ENCODE measurements around the gene TOM1L1.

The TOM1L1 gene

DNA sequence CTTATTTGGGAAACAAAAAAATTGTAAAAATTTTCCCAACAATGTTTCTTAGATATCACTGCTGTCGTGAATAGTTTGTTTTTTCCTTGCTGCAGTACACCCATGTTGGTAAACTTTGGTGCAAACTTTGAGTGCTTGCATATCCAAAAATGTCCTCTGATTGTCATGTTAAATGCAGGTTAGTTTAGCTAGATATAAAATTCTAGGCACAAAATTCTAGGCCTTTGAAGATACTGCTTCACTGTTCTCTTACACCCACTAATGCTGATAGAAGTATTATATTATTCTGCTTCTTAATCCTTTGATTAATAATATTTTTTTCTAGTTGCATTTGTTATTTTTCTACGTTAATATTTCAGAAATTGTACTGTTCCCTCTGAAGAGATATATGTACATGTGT, 16.1 kb downstream of the TOM1L1 start:
- H3K4me1 Mint-ChIP-seq, result no peaks in the 10 kb centered on the region

DNA sequence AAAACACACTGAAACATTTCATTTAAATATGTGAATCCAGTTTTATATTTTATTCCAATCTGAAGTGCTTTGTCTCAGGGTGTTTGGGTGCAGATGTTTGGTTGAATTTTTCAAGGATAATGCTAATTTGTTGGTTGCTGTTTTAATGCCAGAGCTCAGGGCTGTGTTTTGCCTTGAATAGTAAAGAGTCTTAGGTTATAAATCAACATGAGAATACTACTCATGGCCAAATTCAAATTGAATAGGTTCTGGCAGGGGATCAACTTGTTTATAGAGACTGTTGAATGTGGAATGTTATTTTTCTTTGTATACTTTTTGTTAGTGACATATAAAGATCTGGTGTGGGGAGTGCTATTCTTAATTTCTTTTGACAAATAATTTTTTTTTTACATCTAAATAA, 18.8 kb downstream of the TOM1L1 start:
- no peak for DNase-seq
- no peaks in the 10 kb centered on the region for H3K4me1 Mint-ChIP-seq
- H3K27me3 Mint-ChIP-seq, result no peaks in the 10 kb centered on the region
- no peak overlapping the region for H3K4me3 Mint-ChIP-seq
- no peak overlapping the region for H3K27ac Mint-ChIP-seq
- peaks cover 7 to 28% of the 10 kb centered on the region in 2 donors for H3K9me3 Mint-ChIP-seq
- ATAC-seq, result no peak

More for the DNA sequence above, 16.1 kb downstream of the TOM1L1 start:
- ATAC-seq (no peak), DNase-seq (no peak)
- Mint-ChIP-seq H3K27ac (no peak overlapping the region), H3K4me3 (no peak overlapping the region), H3K9me3 (peaks cover 7 to 28% of the 10 kb centered on the region in 2 donors), H3K27me3 (no peaks in the 10 kb centered on the region)

DNA sequence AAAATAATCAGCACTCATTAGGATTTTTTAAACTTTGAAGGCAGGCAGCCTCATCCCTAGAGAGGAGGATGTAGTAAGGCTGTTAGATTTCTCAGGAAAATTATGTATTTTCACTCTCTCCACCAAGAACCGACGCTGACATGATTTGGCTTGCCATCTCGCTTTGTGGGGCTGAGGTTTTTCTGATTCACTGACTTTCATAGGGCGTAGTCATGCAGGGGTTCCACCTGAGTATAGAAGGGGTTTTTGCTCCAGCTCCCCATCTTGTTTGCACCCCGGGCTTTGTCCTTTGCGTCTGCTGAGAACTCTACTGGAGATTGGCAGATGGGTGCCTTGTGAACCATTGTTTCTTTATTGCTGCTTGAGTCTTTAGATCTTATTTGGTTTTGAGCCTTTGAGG, 20.2 kb downstream of the TOM1L1 start:
- no peak for ATAC-seq
- Mint-ChIP-seq H3K27ac (no peak overlapping the region), H3K4me3 (no peak overlapping the region), H3K4me1 (no peaks in the 10 kb centered on the region), H3K27me3 (no peaks in the 10 kb centered on the region), H3K9me3 (peaks cover 7 to 27% of the 10 kb centered on the region in 2 donors)
- no peak for DNase-seq

DNA sequence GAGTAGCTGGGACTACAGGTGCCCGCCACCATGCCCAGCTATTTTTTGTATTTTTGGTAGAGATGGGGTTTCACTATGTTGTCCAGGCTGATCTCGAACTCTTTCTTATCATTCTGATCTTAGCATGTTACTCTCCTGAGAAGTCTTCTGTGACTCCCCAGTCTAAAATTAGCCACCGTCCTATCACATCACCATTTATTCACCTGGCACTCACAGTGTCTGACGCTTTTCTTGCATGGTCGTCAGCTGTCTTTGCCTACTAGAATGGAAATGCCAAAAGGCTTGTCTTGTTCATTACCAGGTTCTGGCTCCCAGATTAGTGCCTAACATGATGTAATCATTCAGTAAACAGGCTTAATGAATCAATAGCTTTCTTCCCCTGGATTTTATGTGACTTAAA, 23.8 kb downstream of the TOM1L1 start:
- Mint-ChIP-seq H3K27me3 (no peaks in the 10 kb centered on the region), H3K27ac (no peak overlapping the region), H3K4me3 (no peak overlapping the region), H3K9me3 (no peaks in the 10 kb centered on the region), H3K4me1 (no peaks in the 10 kb centered on the region)
- ATAC-seq (no peak), DNase-seq (no peak)

DNA sequence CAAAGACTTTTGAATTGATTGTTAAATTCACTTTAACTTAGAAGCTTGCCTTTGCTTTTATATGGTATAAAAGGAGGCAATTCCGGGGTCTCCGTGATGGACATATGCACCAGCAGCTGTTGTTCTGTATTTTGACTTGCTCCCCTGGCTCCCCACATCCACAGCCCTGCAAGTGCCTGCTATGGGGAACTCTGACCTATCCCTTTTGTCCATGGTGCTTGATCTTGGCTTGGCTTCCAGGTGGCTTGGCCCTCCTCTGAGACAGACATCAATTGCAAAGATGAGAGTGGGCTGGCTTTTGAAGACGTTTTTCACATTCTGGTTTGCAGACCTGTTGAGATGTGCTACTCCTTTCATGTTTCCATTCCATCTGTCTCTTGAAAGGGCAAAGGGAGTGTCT, 26.9 kb downstream of the TOM1L1 start:
- no peak for ATAC-seq
- Mint-ChIP-seq H3K27ac (no peak overlapping the region), H3K4me3 (no peak overlapping the region), H3K27me3 (no peaks in the 10 kb centered on the region), H3K9me3 (no peaks in the 10 kb centered on the region), H3K4me1 (no peaks in the 10 kb centered on the region)
- no peak for DNase-seq

DNA sequence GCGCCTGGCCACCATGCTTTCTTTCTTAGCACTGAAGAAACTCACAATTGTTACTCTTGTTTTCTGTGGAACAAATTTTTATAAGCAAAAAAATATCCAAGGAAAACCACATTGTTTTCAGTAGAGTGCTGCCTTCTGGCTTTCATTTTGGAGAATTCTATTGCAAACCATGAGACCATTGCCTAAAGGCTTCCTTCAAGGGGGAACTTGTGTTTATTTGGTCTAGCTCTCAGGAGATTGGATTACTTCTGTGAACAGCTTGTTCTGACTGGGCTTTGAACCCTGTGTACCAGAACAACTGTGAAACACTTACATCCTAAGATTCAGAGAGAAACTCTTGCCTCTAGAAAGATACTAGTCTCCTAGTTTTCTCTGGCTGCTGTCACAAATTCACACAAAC, 32.1 kb downstream of the TOM1L1 start:
- Mint-ChIP-seq H3K9me3 (no peaks in the 10 kb centered on the region), H3K4me1 (no peaks in the 10 kb centered on the region), H3K4me3 (no peak overlapping the region), H3K27me3 (no peaks in the 10 kb centered on the region), H3K27ac (no peak overlapping the region)
- ATAC-seq (no peak), DNase-seq (no peak)

DNA sequence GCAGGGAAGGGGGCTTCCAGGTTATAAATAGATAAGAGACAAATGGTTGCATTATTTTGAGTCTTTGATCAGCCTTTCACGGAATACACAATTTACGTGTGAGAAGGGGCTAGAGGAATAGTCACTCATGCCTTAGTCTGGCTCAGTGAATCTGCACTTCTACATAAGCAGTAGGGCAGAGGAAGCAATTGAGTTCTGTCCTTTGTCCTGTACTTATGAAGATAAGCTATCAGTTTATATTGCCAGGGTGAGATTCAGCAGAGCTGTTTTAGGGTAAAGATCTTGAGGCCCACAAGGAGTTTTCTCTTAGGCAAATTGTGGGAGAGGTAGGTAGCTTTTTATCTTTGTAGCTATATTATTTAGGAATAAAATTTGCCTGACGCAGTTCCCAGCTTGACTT, 33.3 kb downstream of the TOM1L1 start:
- DNase-seq (no peak), ATAC-seq (no peak)
- Mint-ChIP-seq H3K9me3 (no peaks in the 10 kb centered on the region), H3K4me1 (no peaks in the 10 kb centered on the region), H3K4me3 (no peak overlapping the region), H3K27me3 (no peaks in the 10 kb centered on the region), H3K27ac (no peak overlapping the region)

DNA sequence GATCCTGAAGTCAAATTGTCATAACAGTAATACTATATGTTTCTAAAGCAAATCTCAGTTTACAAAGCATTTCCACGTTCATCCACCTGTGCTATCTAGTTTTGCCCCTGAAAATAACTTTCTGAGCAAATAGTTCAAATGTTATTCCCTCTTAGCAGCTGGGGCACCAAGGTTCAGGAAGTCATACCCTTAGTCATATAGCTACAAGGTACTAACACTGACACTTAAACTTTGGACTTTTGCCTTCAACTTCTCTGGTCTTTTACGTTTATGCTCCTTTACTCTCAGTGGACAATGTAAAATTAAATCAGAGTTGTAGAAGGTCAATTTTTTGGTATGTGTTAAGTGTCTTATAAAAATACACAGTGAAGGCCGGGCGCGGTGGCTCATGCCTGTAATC, 34.8 kb downstream of the TOM1L1 start:
- Mint-ChIP-seq H3K27ac (no peak overlapping the region), H3K27me3 (no peaks in the 10 kb centered on the region)
- no peak for DNase-seq

DNA sequence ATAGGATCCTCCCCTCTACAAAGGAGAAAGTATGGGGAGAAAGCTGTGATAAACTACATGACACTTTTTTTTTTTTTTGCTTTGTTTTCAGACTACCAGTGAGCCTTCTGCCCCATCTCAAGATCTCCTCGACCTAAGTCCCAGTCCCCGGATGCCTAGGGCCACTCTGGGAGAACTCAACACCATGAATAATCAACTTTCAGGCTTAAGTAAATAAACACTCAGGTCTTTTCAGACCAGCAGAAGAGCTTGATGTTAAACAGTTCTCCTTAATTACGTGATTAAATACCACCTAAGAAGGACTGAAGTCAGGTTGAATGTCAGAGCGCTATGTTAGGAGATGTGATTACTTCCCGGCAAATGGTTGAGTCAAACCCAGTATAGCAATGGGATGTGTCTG, 36.4 kb downstream of the TOM1L1 start:
- no peak overlapping the region for H3K27ac Mint-ChIP-seq
- ATAC-seq (no peak), DNase-seq (no peak)
- no peaks in the 10 kb centered on the region for H3K4me1 Mint-ChIP-seq
- H3K4me3 Mint-ChIP-seq, result no peak overlapping the region
- H3K9me3 Mint-ChIP-seq, result no peaks in the 10 kb centered on the region
- H3K27me3 Mint-ChIP-seq, result no peaks in the 10 kb centered on the region

More for the DNA sequence above, 34.8 kb downstream of the TOM1L1 start:
- Mint-ChIP-seq H3K9me3 (no peaks in the 10 kb centered on the region), H3K4me3 (no peak overlapping the region), H3K4me1 (no peaks in the 10 kb centered on the region)
- no peak for ATAC-seq

DNA sequence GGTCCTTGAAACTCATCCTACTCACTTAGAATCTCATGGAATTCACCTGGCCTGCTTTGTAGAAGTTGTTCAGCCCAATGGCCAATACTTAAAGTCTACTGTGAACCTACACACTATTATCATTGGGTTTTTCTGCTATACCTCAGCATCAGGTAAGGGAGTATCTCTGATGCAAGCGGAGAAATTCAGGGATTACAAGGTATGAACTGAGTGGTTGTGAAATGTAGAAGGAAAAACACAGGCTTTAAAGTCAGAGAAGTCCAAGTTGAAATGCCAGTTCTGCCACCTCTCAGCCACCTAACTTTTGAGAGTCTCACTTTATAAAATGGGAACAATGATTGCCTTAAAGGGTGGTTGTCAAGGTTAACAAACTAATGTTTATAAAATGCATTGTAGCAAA, 36.8 kb downstream of the TOM1L1 start:
- Mint-ChIP-seq H3K4me1 (no peaks in the 10 kb centered on the region), H3K4me3 (no peak overlapping the region), H3K9me3 (no peaks in the 10 kb centered on the region), H3K27ac (no peak overlapping the region), H3K27me3 (no peaks in the 10 kb centered on the region)
- DNase-seq, result no peak
- no peak for ATAC-seq

DNA sequence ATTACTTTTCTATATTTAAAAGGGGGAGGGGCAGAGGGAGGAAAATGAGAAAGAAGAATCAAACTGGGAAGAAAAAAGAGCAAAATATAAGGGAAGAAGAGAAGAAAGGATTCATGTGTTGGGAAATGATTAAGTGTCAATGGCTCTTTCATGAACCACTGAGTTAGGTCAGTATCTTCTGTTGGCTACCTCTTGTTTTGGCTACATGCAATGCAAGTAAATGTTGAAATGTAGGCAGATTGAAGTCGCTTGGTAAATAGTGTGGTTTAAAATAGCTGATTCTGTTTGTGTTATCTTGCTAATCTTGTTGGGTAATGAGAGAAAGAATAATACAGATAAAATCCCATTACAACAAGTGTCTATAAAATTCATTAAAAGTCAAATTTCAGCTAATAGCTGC, 40.6 kb downstream of the TOM1L1 start:
- Mint-ChIP-seq H3K27ac (no peak overlapping the region), H3K27me3 (no peaks in the 10 kb centered on the region), H3K4me1 (peaks cover 10% of the 10 kb centered on the region), H3K9me3 (no peaks in the 10 kb centered on the region), H3K4me3 (no peak overlapping the region)
- no peak for ATAC-seq
- no peak for DNase-seq

DNA sequence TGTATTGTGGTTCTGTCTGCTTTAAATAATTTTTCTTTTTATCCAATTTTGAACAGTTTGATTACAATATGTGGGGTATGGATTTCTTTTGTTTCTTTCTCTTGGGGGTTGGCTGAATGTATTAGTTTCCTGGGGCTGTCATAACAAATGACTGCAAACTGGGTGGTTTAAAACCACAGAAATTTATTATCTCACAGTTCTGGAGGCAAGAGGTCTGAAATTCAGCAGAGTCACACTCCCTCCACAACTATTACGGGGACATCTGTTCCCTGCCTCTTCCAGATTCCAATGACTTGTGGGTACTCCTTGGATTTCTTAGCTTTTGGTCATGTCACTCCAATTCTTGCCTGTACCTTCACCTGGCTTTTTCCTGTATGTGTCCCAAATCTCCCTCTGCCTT, 44.1 kb downstream of the TOM1L1 start:
- Mint-ChIP-seq H3K27me3 (peaks cover 14% of the 10 kb centered on the region), H3K4me3 (no peak overlapping the region), H3K27ac (no peak overlapping the region), H3K9me3 (no peaks in the 10 kb centered on the region), H3K4me1 (peaks cover 17% of the 10 kb centered on the region)
- DNase-seq (no peak), ATAC-seq (no peak)

DNA sequence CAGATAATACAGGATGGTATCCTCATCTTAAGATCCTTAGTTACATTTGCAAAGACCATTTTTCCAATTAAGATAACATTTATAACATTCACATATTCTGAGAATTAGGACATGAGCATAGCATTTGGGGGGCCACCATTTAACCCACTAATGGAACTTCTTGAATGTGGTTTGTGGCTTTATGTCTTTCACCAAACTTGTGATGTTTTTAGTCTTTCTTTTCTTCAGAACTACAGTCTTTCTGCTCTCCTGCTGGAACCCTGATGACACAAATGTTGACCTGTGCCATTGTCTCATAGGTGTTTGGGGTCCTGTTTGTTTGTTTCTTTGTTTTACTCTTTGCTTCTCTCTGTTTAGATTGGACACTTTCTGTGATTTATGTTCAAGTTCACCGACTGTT, 44.6 kb downstream of the TOM1L1 start:
- Mint-ChIP-seq H3K27ac (peak overlapping the region in 1 of 2 donors; percentile 80), H3K9me3 (no peaks in the 10 kb centered on the region), H3K4me1 (peaks cover 17% of the 10 kb centered on the region), H3K27me3 (peaks cover 14% of the 10 kb centered on the region), H3K4me3 (no peak overlapping the region)
- DNase-seq (no peak), ATAC-seq (no peak)

DNA sequence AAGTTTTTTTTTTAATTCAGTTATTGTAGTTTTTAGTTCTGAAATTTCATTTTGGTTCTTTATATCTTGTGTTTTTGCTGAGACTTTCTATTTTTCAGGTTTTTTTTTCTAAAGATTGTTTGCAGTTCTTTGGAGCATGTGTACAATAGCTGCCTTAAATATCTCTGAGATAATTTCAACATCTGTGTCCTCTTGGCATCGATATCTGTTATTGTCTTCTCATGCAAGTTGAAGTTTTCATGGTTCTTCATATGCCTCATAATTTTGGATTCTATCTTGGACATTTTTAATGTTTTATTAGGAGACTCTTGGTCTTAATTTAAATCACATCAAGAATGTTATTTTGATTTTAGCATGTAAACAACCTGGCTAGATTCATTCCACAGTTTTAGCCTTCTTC, 45.0 kb downstream of the TOM1L1 start:
- no peak for DNase-seq
- Mint-ChIP-seq H3K27me3 (peaks cover 14% of the 10 kb centered on the region), H3K27ac (peak overlapping the region in 1 of 2 donors; percentile 80), H3K9me3 (no peaks in the 10 kb centered on the region), H3K4me1 (peaks cover 17% of the 10 kb centered on the region), H3K4me3 (no peak overlapping the region)
- no peak for ATAC-seq

DNA sequence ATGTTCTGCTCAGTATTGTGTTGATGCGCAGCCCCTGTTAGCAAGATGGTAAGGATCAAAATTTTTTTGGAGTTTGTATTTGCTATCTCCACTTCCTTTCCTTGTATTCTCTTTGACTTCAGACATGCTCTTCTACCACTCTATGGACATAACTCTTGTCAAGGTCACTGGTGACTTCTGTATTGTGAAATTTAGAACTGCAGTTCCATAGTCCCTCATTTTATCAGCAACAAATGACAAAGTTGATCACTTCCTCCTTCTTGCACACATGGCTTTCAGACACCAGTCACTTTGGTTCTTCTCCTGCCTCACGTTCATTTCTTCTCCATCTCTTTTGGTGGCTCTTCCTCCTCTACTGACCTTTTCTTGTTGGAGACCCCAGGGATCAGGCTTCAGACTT, 46.7 kb downstream of the TOM1L1 start:
- peaks cover 17% of the 10 kb centered on the region for H3K4me1 Mint-ChIP-seq
- H3K27me3 Mint-ChIP-seq, result peaks cover 14% of the 10 kb centered on the region
- DNase-seq (no peak), ATAC-seq (no peak)
- no peak overlapping the region for H3K27ac Mint-ChIP-seq
- H3K9me3 Mint-ChIP-seq, result no peaks in the 10 kb centered on the region
- H3K4me3 Mint-ChIP-seq, result no peak overlapping the region

DNA sequence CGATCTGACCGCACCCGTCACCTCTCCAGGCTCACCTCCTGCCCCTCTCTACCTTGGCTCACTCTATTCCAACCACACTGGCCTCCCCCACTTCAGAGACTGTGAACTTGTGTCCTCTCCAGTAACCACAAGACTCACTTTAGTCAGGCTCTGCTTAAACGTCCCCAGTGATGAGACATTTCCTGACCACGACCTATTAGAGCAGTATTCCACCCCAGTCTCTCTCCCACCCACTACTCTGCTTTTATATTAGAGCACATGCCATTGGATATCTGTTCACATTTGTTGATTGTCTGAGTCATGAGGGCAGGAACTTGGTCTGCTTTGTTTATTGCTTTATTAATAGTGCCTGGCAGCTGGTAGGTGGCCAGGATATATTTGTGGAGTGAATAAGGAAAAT, 47.7 kb downstream of the TOM1L1 start:
- H3K9me3 Mint-ChIP-seq, result no peaks in the 10 kb centered on the region
- peak overlapping the region; percentile 10 to 65 for H3K27ac Mint-ChIP-seq
- peaks cover 17% of the 10 kb centered on the region for H3K4me1 Mint-ChIP-seq
- ATAC-seq, result peak; percentile 83
- H3K4me3 Mint-ChIP-seq, result no peak overlapping the region
- DNase-seq, result peak in 1 of 2 donors; percentile 13
- H3K27me3 Mint-ChIP-seq, result peaks cover 14% of the 10 kb centered on the region

DNA sequence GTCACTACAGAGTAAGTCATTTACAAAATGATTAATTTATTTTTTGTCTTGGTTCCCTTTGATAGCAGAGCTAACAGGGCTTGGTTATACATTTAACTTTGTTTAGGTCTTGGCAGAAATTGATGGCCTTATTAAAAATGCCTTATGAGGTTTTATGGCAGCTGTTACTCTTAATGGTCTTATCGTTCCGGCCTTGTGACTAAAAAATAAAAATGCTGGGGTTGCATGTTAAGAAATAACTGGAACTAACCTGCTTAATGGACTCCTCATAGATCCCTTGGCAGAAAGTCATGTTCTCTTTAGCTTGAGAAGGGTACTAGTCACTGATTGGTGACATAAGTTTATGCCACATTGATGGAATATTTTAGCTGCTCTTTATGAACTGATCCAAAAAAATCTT, 49.5 kb downstream of the TOM1L1 start:
- H3K27ac Mint-ChIP-seq, result no peak overlapping the region
- DNase-seq, result no peak
- peaks cover 12% of the 10 kb centered on the region for H3K4me1 Mint-ChIP-seq
- no peaks in the 10 kb centered on the region for H3K9me3 Mint-ChIP-seq
- no peak overlapping the region for H3K4me3 Mint-ChIP-seq
- peaks cover 14% of the 10 kb centered on the region for H3K27me3 Mint-ChIP-seq
- ATAC-seq, result no peak

DNA sequence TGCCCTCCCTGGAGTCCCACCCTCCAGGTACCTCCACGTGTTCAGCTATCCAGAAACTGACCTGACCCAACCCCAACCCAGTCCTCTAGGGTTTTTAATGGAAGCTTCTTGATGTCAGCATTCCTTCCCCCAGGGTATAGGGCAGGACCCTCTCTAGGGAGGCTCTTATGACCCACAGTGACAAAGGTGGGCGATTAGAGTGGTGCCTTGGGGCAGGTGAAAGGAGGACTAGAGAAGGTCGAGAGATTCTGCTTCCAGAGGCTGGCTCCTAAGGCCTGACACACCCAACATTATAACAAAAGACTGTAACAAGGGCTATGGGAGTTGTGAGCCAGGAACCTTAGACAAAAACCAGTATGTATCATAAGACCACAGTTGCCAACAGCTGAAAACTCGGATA, 50.6 kb downstream of the TOM1L1 start:
- ATAC-seq, result no peak
- DNase-seq, result no peak

More for the DNA sequence above, 50.6 kb downstream of the TOM1L1 start:
- H3K4me1 Mint-ChIP-seq, result peaks cover 7% of the 10 kb centered on the region
- H3K27ac Mint-ChIP-seq, result no peak overlapping the region
- H3K4me3 Mint-ChIP-seq, result no peak overlapping the region
- H3K9me3 Mint-ChIP-seq, result no peaks in the 10 kb centered on the region
- peaks cover 14% of the 10 kb centered on the region for H3K27me3 Mint-ChIP-seq

Data from stimulated activated naive CD8-positive, alpha-beta T cell treated with anti-CD3 and anti-CD28 coated beads, Interleukin-15, amount 100 ng/mL, for 72 hours (primary cell).